OCI-LY3 (cell line): ENCODE results near the gene APOB.

Experiments used
- EZH2phosphoT487 ChIP-seq: fragments of 200-600 bp; shearing (Covaris generic); IDR thresholded peaks from 2 replicates; pipeline ENCODE4 v1.6.1; 2018; ENCODE audit warnings: antibody characterized with exemption, mixed run types, low read depth
- TF ChIP-seq, protein P1 (sequence below): fragments of 200-600, 300-600 bp; sonication (generic); IDR thresholded peaks from 2 replicates; pipeline ENCODE4 v1.5.1; 2014; ENCODE audit warnings: antibody characterized with exemption, low read length, low read depth

GRCh38 chr2:21092308-21092869, 48.5 kb upstream of the APOB start:
- TF ChIP-seq, protein P1, sequence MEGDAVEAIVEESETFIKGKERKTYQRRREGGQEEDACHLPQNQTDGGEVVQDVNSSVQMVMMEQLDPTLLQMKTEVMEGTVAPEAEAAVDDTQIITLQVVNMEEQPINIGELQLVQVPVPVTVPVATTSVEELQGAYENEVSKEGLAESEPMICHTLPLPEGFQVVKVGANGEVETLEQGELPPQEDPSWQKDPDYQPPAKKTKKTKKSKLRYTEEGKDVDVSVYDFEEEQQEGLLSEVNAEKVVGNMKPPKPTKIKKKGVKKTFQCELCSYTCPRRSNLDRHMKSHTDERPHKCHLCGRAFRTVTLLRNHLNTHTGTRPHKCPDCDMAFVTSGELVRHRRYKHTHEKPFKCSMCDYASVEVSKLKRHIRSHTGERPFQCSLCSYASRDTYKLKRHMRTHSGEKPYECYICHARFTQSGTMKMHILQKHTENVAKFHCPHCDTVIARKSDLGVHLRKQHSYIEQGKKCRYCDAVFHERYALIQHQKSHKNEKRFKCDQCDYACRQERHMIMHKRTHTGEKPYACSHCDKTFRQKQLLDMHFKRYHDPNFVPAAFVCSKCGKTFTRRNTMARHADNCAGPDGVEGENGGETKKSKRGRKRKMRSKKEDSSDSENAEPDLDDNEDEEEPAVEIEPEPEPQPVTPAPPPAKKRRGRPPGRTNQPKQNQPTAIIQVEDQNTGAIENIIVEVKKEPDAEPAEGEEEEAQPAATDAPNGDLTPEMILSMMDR = no peak
- TF ChIP-seq EZH2phosphoT487 = no peak
